ENCODE measurements around the gene KCNG4.

DNA sequence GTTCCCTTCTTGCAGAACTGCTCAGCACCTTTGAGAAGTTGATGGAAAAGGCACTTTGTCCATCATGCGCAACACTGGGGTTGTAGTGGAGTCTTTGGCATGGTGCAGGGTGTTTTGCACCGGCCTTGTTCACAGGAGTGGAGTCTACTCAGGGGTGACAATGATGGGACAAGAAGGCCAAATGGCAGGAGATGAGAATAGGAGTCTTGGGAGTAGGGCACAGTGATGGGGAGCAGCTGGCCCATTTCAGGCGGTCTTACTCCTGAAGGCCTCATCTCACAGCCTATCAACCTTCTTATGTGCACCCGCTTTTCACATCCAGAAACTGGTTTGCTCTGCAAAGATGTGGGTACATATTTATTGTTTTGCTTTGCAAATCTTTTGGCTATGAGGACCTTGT is 13.4 kb upstream of the KCNG4 start:
- TF ChIP-seq, protein P1, sequence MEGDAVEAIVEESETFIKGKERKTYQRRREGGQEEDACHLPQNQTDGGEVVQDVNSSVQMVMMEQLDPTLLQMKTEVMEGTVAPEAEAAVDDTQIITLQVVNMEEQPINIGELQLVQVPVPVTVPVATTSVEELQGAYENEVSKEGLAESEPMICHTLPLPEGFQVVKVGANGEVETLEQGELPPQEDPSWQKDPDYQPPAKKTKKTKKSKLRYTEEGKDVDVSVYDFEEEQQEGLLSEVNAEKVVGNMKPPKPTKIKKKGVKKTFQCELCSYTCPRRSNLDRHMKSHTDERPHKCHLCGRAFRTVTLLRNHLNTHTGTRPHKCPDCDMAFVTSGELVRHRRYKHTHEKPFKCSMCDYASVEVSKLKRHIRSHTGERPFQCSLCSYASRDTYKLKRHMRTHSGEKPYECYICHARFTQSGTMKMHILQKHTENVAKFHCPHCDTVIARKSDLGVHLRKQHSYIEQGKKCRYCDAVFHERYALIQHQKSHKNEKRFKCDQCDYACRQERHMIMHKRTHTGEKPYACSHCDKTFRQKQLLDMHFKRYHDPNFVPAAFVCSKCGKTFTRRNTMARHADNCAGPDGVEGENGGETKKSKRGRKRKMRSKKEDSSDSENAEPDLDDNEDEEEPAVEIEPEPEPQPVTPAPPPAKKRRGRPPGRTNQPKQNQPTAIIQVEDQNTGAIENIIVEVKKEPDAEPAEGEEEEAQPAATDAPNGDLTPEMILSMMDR (conservative IDR thresholded peaks at IDR 0.05; ENCODE audit: low read depth in 2 of 2) = no peak
- TF ChIP-seq EZH2 (IDR thresholded peaks at IDR 0.05; ENCODE audit: low read depth, unreplicated experiment) (no peak), CREB1 (CRISPR knock-in tag; IDR thresholded peaks at IDR 0.05; ENCODE audit: low read depth) (no peak), POLR2AphosphoS5 (IDR thresholded peaks at IDR 0.05; ENCODE audit: low read depth) (no peak), ZNF331 (CRISPR knock-in tag; IDR thresholded peaks at IDR 0.05; ENCODE audit: low read depth) (no peak), STAT1 (IDR thresholded peaks at IDR 0.05; ENCODE audit: unreplicated experiment) (no peak), NANOG (IDR thresholded peaks at IDR 0.05; ENCODE audit: borderline replicate concordance) (no peak), ZNF114 (CRISPR knock-in tag; IDR thresholded peaks at IDR 0.05) (no peak), EZH2phosphoT487 (IDR thresholded peaks at IDR 0.05; ENCODE audit: unreplicated experiment) (no peak), JUNB (IDR thresholded peaks at IDR 0.05; ENCODE audit: unreplicated experiment) (no peak)
- TF ChIP-seq, protein P2, sequence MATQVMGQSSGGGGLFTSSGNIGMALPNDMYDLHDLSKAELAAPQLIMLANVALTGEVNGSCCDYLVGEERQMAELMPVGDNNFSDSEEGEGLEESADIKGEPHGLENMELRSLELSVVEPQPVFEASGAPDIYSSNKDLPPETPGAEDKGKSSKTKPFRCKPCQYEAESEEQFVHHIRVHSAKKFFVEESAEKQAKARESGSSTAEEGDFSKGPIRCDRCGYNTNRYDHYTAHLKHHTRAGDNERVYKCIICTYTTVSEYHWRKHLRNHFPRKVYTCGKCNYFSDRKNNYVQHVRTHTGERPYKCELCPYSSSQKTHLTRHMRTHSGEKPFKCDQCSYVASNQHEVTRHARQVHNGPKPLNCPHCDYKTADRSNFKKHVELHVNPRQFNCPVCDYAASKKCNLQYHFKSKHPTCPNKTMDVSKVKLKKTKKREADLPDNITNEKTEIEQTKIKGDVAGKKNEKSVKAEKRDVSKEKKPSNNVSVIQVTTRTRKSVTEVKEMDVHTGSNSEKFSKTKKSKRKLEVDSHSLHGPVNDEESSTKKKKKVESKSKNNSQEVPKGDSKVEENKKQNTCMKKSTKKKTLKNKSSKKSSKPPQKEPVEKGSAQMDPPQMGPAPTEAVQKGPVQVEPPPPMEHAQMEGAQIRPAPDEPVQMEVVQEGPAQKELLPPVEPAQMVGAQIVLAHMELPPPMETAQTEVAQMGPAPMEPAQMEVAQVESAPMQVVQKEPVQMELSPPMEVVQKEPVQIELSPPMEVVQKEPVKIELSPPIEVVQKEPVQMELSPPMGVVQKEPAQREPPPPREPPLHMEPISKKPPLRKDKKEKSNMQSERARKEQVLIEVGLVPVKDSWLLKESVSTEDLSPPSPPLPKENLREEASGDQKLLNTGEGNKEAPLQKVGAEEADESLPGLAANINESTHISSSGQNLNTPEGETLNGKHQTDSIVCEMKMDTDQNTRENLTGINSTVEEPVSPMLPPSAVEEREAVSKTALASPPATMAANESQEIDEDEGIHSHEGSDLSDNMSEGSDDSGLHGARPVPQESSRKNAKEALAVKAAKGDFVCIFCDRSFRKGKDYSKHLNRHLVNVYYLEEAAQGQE (IDR thresholded peaks at IDR 0.05; ENCODE audit: unreplicated experiment) = no peak
- TF ChIP-seq, protein P3, sequence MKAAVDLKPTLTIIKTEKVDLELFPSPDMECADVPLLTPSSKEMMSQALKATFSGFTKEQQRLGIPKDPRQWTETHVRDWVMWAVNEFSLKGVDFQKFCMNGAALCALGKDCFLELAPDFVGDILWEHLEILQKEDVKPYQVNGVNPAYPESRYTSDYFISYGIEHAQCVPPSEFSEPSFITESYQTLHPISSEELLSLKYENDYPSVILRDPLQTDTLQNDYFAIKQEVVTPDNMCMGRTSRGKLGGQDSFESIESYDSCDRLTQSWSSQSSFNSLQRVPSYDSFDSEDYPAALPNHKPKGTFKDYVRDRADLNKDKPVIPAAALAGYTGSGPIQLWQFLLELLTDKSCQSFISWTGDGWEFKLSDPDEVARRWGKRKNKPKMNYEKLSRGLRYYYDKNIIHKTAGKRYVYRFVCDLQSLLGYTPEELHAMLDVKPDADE (IDR thresholded peaks at IDR 0.05) = no peak
- TF ChIP-seq, protein P4, sequence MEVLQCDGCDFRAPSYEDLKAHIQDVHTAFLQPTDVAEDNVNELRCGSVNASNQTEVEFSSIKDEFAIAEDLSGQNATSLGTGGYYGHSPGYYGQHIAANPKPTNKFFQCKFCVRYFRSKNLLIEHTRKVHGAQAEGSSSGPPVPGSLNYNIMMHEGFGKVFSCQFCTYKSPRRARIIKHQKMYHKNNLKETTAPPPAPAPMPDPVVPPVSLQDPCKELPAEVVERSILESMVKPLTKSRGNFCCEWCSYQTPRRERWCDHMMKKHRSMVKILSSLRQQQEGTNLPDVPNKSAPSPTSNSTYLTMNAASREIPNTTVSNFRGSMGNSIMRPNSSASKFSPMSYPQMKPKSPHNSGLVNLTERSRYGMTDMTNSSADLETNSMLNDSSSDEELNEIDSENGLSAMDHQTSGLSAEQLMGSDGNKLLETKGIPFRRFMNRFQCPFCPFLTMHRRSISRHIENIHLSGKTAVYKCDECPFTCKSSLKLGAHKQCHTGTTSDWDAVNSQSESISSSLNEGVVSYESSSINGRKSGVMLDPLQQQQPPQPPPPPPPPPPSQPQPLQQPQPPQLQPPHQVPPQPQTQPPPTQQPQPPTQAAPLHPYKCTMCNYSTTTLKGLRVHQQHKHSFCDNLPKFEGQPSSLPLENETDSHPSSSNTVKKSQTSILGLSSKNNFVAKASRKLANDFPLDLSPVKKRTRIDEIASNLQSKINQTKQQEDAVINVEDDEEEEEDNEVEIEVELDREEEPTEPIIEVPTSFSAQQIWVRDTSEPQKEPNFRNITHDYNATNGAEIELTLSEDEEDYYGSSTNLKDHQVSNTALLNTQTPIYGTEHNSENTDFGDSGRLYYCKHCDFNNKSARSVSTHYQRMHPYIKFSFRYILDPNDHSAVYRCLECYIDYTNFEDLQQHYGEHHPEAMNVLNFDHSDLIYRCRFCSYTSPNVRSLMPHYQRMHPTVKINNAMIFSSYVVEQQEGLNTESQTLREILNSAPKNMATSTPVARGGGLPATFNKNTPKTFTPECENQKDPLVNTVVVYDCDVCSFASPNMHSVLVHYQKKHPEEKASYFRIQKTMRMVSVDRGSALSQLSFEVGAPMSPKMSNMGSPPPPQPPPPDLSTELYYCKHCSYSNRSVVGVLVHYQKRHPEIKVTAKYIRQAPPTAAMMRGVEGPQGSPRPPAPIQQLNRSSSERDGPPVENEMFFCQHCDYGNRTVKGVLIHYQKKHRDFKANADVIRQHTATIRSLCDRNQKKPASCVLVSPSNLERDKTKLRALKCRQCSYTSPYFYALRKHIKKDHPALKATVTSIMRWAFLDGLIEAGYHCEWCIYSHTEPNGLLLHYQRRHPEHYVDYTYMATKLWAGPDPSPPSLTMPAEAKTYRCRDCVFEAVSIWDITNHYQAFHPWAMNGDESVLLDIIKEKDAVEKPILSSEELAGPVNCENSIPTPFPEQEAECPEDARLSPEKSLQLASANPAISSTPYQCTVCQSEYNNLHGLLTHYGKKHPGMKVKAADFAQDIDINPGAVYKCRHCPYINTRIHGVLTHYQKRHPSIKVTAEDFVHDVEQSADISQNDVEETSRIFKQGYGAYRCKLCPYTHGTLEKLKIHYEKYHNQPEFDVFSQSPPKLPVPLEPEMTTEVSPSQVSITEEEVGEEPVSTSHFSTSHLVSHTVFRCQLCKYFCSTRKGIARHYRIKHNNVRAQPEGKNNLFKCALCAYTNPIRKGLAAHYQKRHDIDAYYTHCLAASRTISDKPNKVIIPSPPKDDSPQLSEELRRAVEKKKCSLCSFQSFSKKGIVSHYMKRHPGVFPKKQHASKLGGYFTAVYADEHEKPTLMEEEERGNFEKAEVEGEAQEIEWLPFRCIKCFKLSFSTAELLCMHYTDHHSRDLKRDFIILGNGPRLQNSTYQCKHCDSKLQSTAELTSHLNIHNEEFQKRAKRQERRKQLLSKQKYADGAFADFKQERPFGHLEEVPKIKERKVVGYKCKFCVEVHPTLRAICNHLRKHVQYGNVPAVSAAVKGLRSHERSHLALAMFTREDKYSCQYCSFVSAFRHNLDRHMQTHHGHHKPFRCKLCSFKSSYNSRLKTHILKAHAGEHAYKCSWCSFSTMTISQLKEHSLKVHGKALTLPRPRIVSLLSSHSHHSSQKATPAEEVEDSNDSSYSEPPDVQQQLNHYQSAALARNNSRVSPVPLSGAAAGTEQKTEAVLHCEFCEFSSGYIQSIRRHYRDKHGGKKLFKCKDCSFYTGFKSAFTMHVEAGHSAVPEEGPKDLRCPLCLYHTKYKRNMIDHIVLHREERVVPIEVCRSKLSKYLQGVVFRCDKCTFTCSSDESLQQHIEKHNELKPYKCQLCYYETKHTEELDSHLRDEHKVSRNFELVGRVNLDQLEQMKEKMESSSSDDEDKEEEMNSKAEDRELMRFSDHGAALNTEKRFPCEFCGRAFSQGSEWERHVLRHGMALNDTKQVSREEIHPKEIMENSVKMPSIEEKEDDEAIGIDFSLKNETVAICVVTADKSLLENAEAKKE (CRISPR knock-in tag; IDR thresholded peaks at IDR 0.05) = no peak

Measured in GM23338 (cell line).